ENCODE data around the gene EPN2. TPM values are rescaled to one million over a fixed set of nuclear protein-coding genes. Genes with fewer than 3 reads are reported as not detected.

EPN2 gene
- total and polyA plus RNA-seq, 2 experiments from 2014 or later, result 19.0 to 35.9 TPM

DNA sequence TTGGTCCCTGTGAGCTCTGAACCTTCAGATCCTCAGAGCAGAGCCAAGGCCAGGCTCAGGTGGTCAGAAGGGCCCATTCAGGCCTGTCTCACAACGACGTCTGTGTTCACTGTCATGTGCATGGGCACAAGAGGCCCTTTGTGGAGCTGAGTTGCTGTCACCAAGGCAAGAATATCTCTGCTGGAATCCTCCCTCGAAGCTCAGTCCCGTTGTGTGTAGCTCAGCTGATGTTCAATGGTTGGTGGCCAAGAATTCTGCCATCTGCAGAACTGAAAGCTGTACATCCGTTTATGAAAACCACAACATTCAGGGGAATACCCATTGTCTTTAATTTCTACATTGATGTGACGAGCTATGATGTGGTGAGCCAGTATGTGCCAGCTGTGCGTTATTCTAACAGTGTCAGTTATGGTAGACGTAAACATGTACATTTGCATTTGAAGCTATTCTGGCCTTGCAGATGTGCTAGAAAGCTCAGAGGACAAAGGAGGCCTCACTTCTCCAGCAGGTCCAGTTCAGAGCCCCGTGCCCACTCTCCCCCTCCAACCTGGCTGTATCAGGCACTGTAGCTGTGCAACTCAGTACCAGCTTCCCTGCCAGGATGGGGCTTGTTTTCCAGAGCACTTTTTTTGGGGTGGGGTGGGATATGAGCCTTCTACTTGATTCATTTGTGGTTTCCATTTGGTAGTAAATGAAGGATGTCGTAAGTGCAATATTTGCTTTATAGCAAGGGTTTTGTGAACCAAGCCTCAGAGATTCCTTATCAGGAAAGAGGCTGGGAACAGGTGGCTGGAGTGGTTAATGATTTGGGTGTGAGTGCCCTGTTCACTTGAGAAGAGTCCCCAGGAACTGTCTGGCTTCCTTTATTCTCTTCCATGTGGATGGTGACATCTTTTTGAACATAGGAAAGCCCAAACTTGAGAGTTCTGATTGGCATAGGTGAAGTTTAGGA lies 69.3 kb downstream of the EPN2 start:
- Histone ChIP-seq H3K27me3 (no peaks in the 10 kb centered on the region), H4K20me1 (ENCODE audit: insufficient read depth, poor library complexity, severe bottlenecking) (no peaks in the 10 kb centered on the region), H3K36me3 (replicated peaks; ENCODE audit: insufficient read depth, low read depth) (no peaks in the 10 kb centered on the region), H3K79me2 (peaks cover 2% of the 10 kb centered on the region), H3K4me3 (no peak overlapping the region), H3K9me3 (ENCODE audit: low read depth) (no peaks in the 10 kb centered on the region), H3K9me2 (replicated peaks; ENCODE audit: insufficient read depth) (no peaks in the 10 kb centered on the region), H3K4me2 (no peak overlapping the region), H2AFZ (no peak overlapping the region), H3K27ac (no peak overlapping the region), H3K4me1 (ENCODE audit: insufficient read depth) (no peaks in the 10 kb centered on the region)
- WGBS (ENCODE audit: low lambda C conversion rate, missing lambda C conversion rate), result 92% methylated on average over 10 of the region's 10 CpGs
- TF ChIP-seq EZH2 (IDR thresholded peaks at IDR 0.05; ENCODE audit: borderline replicate concordance) (no peak), CTCF (IDR thresholded peaks at IDR 0.05; ENCODE audit: poor library complexity) (no peak), EZH2phosphoT487 (IDR thresholded peaks at IDR 0.05; ENCODE audit: low read depth, severe bottlenecking, unreplicated experiment) (no peak)
- no peak for DNase-seq (ENCODE audit: low spot score)

- no peaks in the 10 kb centered on the region for H3K27me3 ChIP-seq
- H2AFZ ChIP-seq, result no peak overlapping the region
- H4K20me1 ChIP-seq (ENCODE audit: insufficient read depth, poor library complexity, severe bottlenecking), result no peaks in the 10 kb centered on the region
- no peaks in the 10 kb centered on the region for H3K36me3 ChIP-seq (replicated peaks; ENCODE audit: insufficient read depth, low read depth)
- no peak overlapping the region for H3K4me2 ChIP-seq
- H3K4me1 ChIP-seq (ENCODE audit: insufficient read depth), result no peaks in the 10 kb centered on the region
- 96% methylated on average over 10 of the region's 10 CpGs for WGBS (ENCODE audit: low lambda C conversion rate, missing lambda C conversion rate)
- no peaks in the 10 kb centered on the region for H3K9me3 ChIP-seq (ENCODE audit: low read depth)
- TF ChIP-seq CTCF (IDR thresholded peaks at IDR 0.05; ENCODE audit: poor library complexity), result no peak
- TF ChIP-seq EZH2 (IDR thresholded peaks at IDR 0.05; ENCODE audit: borderline replicate concordance), result no peak
- no peak for TF ChIP-seq EZH2phosphoT487 (IDR thresholded peaks at IDR 0.05; ENCODE audit: low read depth, severe bottlenecking, unreplicated experiment)
- peaks cover 2% of the 10 kb centered on the region for H3K79me2 ChIP-seq
- no peak for DNase-seq (ENCODE audit: low spot score)
- no peaks in the 10 kb centered on the region for H3K9me2 ChIP-seq (replicated peaks; ENCODE audit: insufficient read depth)
- H3K27ac ChIP-seq, result no peak overlapping the region
- H3K4me3 ChIP-seq, result no peak overlapping the region
These were observed 70.4 kb downstream of the EPN2 start for GRCh38 chr17:19307521-19307920.

DNA sequence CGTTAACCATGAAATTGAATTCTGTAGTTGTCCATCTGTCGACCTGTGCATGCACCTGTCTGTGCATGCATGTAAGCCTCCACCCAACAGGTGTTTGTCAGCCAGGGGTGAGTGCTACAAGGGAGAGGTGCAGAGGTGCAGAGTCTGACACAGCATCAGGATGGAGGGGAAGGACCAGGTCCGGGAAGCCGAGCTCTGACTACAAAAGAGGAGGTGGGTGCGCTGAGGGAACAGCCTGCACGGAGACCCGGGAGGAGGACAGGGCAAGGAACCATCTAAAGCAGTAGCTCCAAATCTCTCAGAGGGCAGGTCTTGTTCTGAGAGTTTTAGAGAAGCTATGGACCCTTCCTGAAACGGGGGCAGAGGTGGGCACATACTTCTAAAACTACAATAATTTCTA lies 71.2 kb downstream of the EPN2 start:
- Histone ChIP-seq H3K4me3 (no peak overlapping the region), H3K27ac (no peak overlapping the region), H3K36me3 (replicated peaks; ENCODE audit: insufficient read depth, low read depth) (no peaks in the 10 kb centered on the region), H3K27me3 (no peaks in the 10 kb centered on the region), H3K4me2 (no peak overlapping the region), H2AFZ (no peak overlapping the region), H3K79me2 (peaks cover 2% of the 10 kb centered on the region), H3K9me3 (ENCODE audit: low read depth) (no peaks in the 10 kb centered on the region), H3K4me1 (ENCODE audit: insufficient read depth) (no peaks in the 10 kb centered on the region), H3K9me2 (replicated peaks; ENCODE audit: insufficient read depth) (no peaks in the 10 kb centered on the region), H4K20me1 (ENCODE audit: insufficient read depth, poor library complexity, severe bottlenecking) (no peaks in the 10 kb centered on the region)
- WGBS (ENCODE audit: low lambda C conversion rate, missing lambda C conversion rate), result 95% methylated on average over 8 of the region's 8 CpGs
- no peak for DNase-seq (ENCODE audit: low spot score)
- TF ChIP-seq CTCF (IDR thresholded peaks at IDR 0.05; ENCODE audit: poor library complexity) (no peak), EZH2 (IDR thresholded peaks at IDR 0.05; ENCODE audit: borderline replicate concordance) (no peak), EZH2phosphoT487 (IDR thresholded peaks at IDR 0.05; ENCODE audit: low read depth, severe bottlenecking, unreplicated experiment) (no peak)

Measured in hepatocyte (in vitro differentiated cells).